ENCODE measurements around the gene APOA4. TPM values are rescaled to one million over a fixed set of nuclear protein-coding genes. Genes with fewer than 3 reads are reported as not detected.
A peak's percentile ranks its signal among the peaks of the same experiment; 100 is the strongest.

The APOA4 gene
- total and polyA plus RNA-seq, 2 of the 13 experiments (the other 11 are each of a cell fraction or from before 2014, with no cell fraction given), result 3.8 to 7.2 TPM

- TF ChIP-seq PHF20 (CRISPR knock-in tag; IDR thresholded peaks at IDR 0.05) (no peak), EED (CRISPR knock-in tag; IDR thresholded peaks at IDR 0.05) (peak; percentile 13; the same call in 1 of the 2 replicates), RBFOX2 (IDR thresholded peaks at IDR 0.05; ENCODE audit: low read depth, low read length) (peak; percentile 61), ZFP91 (CRISPR knock-in tag; IDR thresholded peaks at IDR 0.05; ENCODE audit: borderline replicate concordance) (peak; percentile 31; the same call in 1 of the 2 replicates), GABPB1 (CRISPR knock-in tag; IDR thresholded peaks at IDR 0.05) (no peak; the same call in 1 of the 2 replicates), TCF7L2 (IDR thresholded peaks at IDR 0.05; ENCODE audit: low read depth, low read length) (no peak), ERF (CRISPR knock-in tag; IDR thresholded peaks at IDR 0.05) (peak; percentile 45; the same call in 1 of the 2 replicates), ZNF343 (CRISPR knock-in tag; IDR thresholded peaks at IDR 0.05) (peak; percentile 52; the same call in 1 of the 2 replicates), PPARG (CRISPR knock-in tag; conservative IDR thresholded peaks at IDR 0.05) (peak; percentile 63), FOSL2 (CRISPR knock-in tag; IDR thresholded peaks at IDR 0.05) (peak; percentile 55), HMG20A (CRISPR knock-in tag; IDR thresholded peaks at IDR 0.05; ENCODE audit: borderline replicate concordance) (0 out of 2 replicates have a peak, but pooled peaks have one; percentile 44), ZNF773 (CRISPR knock-in tag; IDR thresholded peaks at IDR 0.05; ENCODE audit: borderline replicate concordance) (no peak), ZMAT5 (CRISPR knock-in tag; IDR thresholded peaks at IDR 0.05; ENCODE audit: borderline replicate concordance, low read depth) (no peak), NFYB (CRISPR knock-in tag; IDR thresholded peaks at IDR 0.05) (peak; percentile 13; the same call in 1 of the 2 replicates), MLX (CRISPR knock-in tag; IDR thresholded peaks at IDR 0.05) (0 out of 2 replicates have a peak, but pooled peaks have one; percentile 40), RXRA (CRISPR knock-in tag; IDR thresholded peaks at IDR 0.05) (peak; percentile 98), ZNF598 (CRISPR knock-in tag; IDR thresholded peaks at IDR 0.05; ENCODE audit: borderline replicate concordance) (peak; percentile 60; the same call in 1 of the 2 replicates), PCBP1 (IDR thresholded peaks at IDR 0.05; ENCODE audit: borderline replicate concordance, low read depth, low read length) (no peak), SRY (CRISPR knock-in tag; IDR thresholded peaks at IDR 0.05) (0 out of 2 replicates have a peak, but pooled peaks have one; percentile 62), NCOA2 (CRISPR knock-in tag; IDR thresholded peaks at IDR 0.05) (peak; percentile 75)
Measured at GRCh38 chr11:116792144-116792868, 30.8 kb downstream of the APOA4 start (continued).

Data from HepG2 (cell line).